Keratinocyte (primary cell): ENCODE results near the gene OR10G8. TPM values are rescaled to one million over a fixed set of nuclear protein-coding genes. Genes with fewer than 3 reads are reported as not detected.

ENCODE experiments used
- DNase-seq: peaks from one replicate; pipeline ENCODE4 v3.0.0-alpha.2; 2011; ENCODE audit warnings: low read depth, missing footprints, low spot score
- FAIRE-seq: peaks from 2 replicates; lab custom pipeline; 2011; peaks lifted over from hg19 to GRCh38; lab: Jason Lieb, UNC
- H2AFZ ChIP-seq: 2 replicates; pipeline ENCODE4 v1.6.0; 2012; ENCODE audit warnings: low read length, control low read depth, inconsistent platforms; ENCODE audit not compliant: control insufficient read depth
- H3K27ac ChIP-seq: 2 replicates; pipeline ENCODE4 v1.5.1; 2011; ENCODE audit warnings: low read length; ENCODE audit not compliant: control insufficient read depth, insufficient read depth
- H3K27me3 ChIP-seq: 3 replicates; pipeline ENCODE4 v1.6.0; 2011; ENCODE audit warnings: low read length; ENCODE audit not compliant: control insufficient read depth, insufficient read depth; ENCODE audit errors: extremely low read depth
- H3K36me3 ChIP-seq, 2 experiments: 2 replicates in 1 of 2; 3 replicates in 1 of 2; pipeline ENCODE4 v1.5.1; 2011; ENCODE audit warnings: low read length in 2 of 2, mild to moderate bottlenecking in 1 of 2; ENCODE audit not compliant: control insufficient read depth in 2 of 2, insufficient read depth in 2 of 2; ENCODE audit errors: extremely low read depth in 1 of 2
- H3K4me1 ChIP-seq: 3 replicates; pipeline ENCODE4 v1.5.1; 2011; ENCODE audit warnings: low read length; ENCODE audit not compliant: control insufficient read depth, insufficient read depth; ENCODE audit errors: extremely low read depth
- H3K4me2 ChIP-seq: 3 replicates; pipeline ENCODE4 v1.6.0; 2011; ENCODE audit warnings: low read depth, low read length; ENCODE audit not compliant: control insufficient read depth, insufficient read depth; ENCODE audit errors: extremely low read depth
- H3K4me3 ChIP-seq, 3 experiments: fragments of 200-600 bp in 1 of 3; sonication (generic) in 1 of 3; 2 replicates in 2 of 3; 3 replicates in 1 of 3; pipeline ENCODE4 v1.5.1; 2011 to 2016; ENCODE audit warnings: low read length in 3 of 3, mild to moderate bottlenecking in 3 of 3, control low read depth in 2 of 3, inconsistent platforms in 1 of 3, low read depth in 1 of 3, mixed read lengths in 1 of 3, mixed run types in 1 of 3, moderate library complexity in 1 of 3; ENCODE audit not compliant: control insufficient read depth in 2 of 3, insufficient read depth in 2 of 3; ENCODE audit errors: extremely low read depth in 1 of 3
- H3K79me2 ChIP-seq: 2 replicates; pipeline ENCODE4 v1.6.0; 2012; ENCODE audit warnings: low read length; ENCODE audit not compliant: control insufficient read depth, insufficient read depth
- H3K9ac ChIP-seq: 3 replicates; pipeline ENCODE4 v1.6.0; 2011; ENCODE audit warnings: low read length; ENCODE audit not compliant: control insufficient read depth, insufficient read depth; ENCODE audit errors: extremely low read depth
- H3K9me1 ChIP-seq: 3 replicates; pipeline ENCODE4 v1.6.0; 2011; ENCODE audit warnings: low read length; ENCODE audit not compliant: control insufficient read depth, insufficient read depth; ENCODE audit errors: extremely low read depth
- H3K9me3 ChIP-seq: 2 replicates; pipeline ENCODE4 v1.5.1; 2012; ENCODE audit warnings: low read depth, low read length; ENCODE audit not compliant: control insufficient read depth
- H4K20me1 ChIP-seq: 3 replicates; pipeline ENCODE4 v1.6.0; 2011; ENCODE audit warnings: low read length; ENCODE audit not compliant: control insufficient read depth, insufficient read depth; ENCODE audit errors: extremely low read depth
- EZH2 ChIP-seq: IDR thresholded peaks from one replicate; pipeline ENCODE4 v1.6.1; 2012; ENCODE audit warnings: inconsistent platforms, mild to moderate bottlenecking, low read length, moderate library complexity
- dilution Hi-C: fragments of 300-500 bp; cut with MboI; formaldehyde crosslinking; loops from one replicate; pipeline ENCODE4 v1.7.0; 2020; ENCODE audit warnings: low sequenced_read_pairs; ENCODE audit not compliant: extremely low pct_ligation_motif_present
- polyA plus RNA-seq, 5 experiments: library from polyadenylated mRNA; depleted of rRNA in 3 of 5; stranded (reverse) in 3 of 5; stranded (forward) in 1 of 5; unstranded in 1 of 5; fragments of >200 nt; gene quantifications; 1 replicate in 1 of 5; 2 replicates in 3 of 5; 3 replicates in 1 of 5; pipeline versions ENCODE4 v1.2.1 to v1.2.3, GENCODE V29; 2011 to 2012; ENCODE audit warnings: missing spikeins in 2 of 5, low read depth in 1 of 5, low replicate concordance in 1 of 5
- TF ChIP-seq, protein P1 (sequence below), 3 experiments: IDR thresholded peaks in 1 of 3; conservative IDR thresholded peaks in 1 of 3; optimal IDR thresholded peaks in 1 of 3; 2 replicates in 2 of 3; 3 replicates in 1 of 3; pipeline versions ENCODE3 to v1.5.1; 2011; ENCODE audit warnings: low read length in 3 of 3, mild to moderate bottlenecking in 3 of 3, moderate library complexity in 2 of 3, control low read depth in 1 of 3, inconsistent platforms in 1 of 3; ENCODE audit not compliant: insufficient read depth in 2 of 3; ENCODE audit errors: extremely low read depth in 1 of 3

Gene OR10G8
- polyA plus RNA-seq, 1 donor (not counting 4 experiments of a cell fraction or from before 2014, with no cell fraction given): not detected

DNA sequence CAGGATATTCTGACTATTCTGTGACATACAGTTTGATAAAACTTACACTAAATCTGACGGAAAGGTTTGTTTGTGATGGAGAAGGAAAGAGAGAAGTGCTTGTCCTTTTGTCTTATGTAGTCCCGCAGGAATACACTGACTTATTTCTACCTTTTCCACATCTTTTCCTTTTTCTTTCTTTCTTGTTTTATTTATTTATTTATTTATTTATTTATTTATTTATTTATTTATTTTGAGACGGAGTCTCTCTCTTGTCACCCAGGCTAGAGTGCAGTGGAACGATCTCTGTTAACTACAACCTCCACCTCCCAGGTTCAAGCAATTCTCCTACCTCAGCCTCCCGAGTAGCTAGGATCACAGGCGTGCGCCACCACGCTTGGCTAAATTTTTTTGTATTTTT is 45.5 kb downstream of the OR10G8 start:
- FAIRE-seq: no peak
- no peaks in the 10 kb centered on the region for H3K79me2 ChIP-seq
- H3K27ac ChIP-seq: no peak overlapping the region
- H3K9ac ChIP-seq: no peak overlapping the region
- no peaks in the 10 kb centered on the region for H3K36me3 ChIP-seq
- DNase-seq: no peak
- no peak overlapping the region for H3K4me2 ChIP-seq
- TF ChIP-seq EZH2: no peak
- no peak overlapping the region for H3K4me3 ChIP-seq
- H3K27me3 ChIP-seq: no peaks in the 10 kb centered on the region
- H3K9me1 ChIP-seq: no peaks in the 10 kb centered on the region
- no peak overlapping the region for H2AFZ ChIP-seq
- no peaks in the 10 kb centered on the region for H4K20me1 ChIP-seq
- H3K9me3 ChIP-seq: no peaks in the 10 kb centered on the region
- dilution Hi-C loops: no loop called here
- H3K4me1 ChIP-seq: peaks cover 18% of the 10 kb centered on the region

DNA sequence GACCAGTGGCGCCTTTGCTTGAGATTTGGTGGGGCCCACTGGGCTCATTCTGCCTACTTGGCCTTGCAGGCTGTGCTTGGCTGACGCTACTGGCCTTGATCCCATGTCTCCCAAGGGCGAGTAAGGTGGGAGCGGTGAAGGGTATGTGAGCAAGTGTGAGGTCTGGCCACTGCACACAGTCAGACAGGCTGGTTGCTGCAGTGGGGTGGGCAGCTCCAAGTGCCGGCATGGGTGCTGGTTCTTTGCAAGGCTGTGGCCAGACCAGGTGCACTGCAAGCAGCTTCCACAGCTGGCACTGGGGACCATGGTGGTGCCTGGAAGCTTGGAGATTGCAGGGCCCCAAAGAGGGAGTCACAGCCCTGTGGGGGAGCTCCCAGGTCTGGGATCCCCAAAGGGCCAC is 48.0 kb downstream of the OR10G8 start:
- TF ChIP-seq, protein P1, sequence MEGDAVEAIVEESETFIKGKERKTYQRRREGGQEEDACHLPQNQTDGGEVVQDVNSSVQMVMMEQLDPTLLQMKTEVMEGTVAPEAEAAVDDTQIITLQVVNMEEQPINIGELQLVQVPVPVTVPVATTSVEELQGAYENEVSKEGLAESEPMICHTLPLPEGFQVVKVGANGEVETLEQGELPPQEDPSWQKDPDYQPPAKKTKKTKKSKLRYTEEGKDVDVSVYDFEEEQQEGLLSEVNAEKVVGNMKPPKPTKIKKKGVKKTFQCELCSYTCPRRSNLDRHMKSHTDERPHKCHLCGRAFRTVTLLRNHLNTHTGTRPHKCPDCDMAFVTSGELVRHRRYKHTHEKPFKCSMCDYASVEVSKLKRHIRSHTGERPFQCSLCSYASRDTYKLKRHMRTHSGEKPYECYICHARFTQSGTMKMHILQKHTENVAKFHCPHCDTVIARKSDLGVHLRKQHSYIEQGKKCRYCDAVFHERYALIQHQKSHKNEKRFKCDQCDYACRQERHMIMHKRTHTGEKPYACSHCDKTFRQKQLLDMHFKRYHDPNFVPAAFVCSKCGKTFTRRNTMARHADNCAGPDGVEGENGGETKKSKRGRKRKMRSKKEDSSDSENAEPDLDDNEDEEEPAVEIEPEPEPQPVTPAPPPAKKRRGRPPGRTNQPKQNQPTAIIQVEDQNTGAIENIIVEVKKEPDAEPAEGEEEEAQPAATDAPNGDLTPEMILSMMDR (optimal IDR thresholded peaks at IDR 0.05 in 1 of 3, IDR thresholded peaks at IDR 0.05 in 1 of 3, conservative IDR thresholded peaks at IDR 0.05 in 1 of 3; ENCODE audit: extremely low read depth in 1 of 3, insufficient read depth in 2 of 3, low read length in 3 of 3): no peak
- TF ChIP-seq EZH2: no peak
- dilution Hi-C loops: no loop called here
- FAIRE-seq: no peak

DNA sequence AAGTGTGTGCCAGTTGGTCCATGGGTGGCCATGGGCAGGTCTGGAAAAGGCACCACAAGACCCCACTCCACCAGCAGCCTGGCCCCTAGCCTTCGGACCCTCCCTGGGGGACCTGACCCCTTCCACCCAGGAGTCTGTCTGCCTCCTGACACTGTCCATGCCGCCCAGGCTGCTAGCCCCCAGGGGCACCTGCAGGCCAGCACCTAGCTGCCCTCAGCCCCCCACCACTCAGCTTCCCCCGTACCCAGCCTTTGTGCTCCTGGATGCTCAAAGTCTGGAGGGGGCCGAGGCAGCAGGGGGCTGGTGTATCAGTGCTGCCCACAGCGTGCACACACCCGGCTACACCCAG is 48.9 kb downstream of the OR10G8 start:
- no peaks in the 10 kb centered on the region for H3K9me3 ChIP-seq
- H4K20me1 ChIP-seq: no peaks in the 10 kb centered on the region
- dilution Hi-C loops: no loop called here
- H3K36me3 ChIP-seq: no peaks in the 10 kb centered on the region
- H3K4me1 ChIP-seq: peaks cover 25% of the 10 kb centered on the region
- H3K4me3 ChIP-seq: peak overlapping the region in 1 of 3 experiments; percentile 64
- no peaks in the 10 kb centered on the region for H3K27me3 ChIP-seq
- no peak for FAIRE-seq
- H3K79me2 ChIP-seq: no peaks in the 10 kb centered on the region
- no peak overlapping the region for H3K9ac ChIP-seq
- no peaks in the 10 kb centered on the region for H3K9me1 ChIP-seq
- H3K4me2 ChIP-seq: no peak overlapping the region
- no peak overlapping the region for H3K27ac ChIP-seq
- DNase-seq: no peak
- no peak for TF ChIP-seq EZH2
- TF ChIP-seq, protein P1 (optimal IDR thresholded peaks at IDR 0.05 in 1 of 3, IDR thresholded peaks at IDR 0.05 in 1 of 3, conservative IDR thresholded peaks at IDR 0.05 in 1 of 3; ENCODE audit: extremely low read depth in 1 of 3, insufficient read depth in 2 of 3, low read length in 3 of 3): no peak
- peak overlapping the region; percentile 96 for H2AFZ ChIP-seq

More for the DNA sequence above, 48.0 kb downstream of the OR10G8 start:
- no peak overlapping the region for H3K27ac ChIP-seq
- no peaks in the 10 kb centered on the region for H4K20me1 ChIP-seq
- H3K4me2 ChIP-seq: no peak overlapping the region
- H3K9me1 ChIP-seq: no peaks in the 10 kb centered on the region
- H2AFZ ChIP-seq: no peak overlapping the region
- no peaks in the 10 kb centered on the region for H3K79me2 ChIP-seq
- no peak for DNase-seq
- H3K4me1 ChIP-seq: peaks cover 20% of the 10 kb centered on the region
- no peaks in the 10 kb centered on the region for H3K27me3 ChIP-seq
- no peak overlapping the region for H3K4me3 ChIP-seq
- H3K9ac ChIP-seq: no peak overlapping the region
- no peaks in the 10 kb centered on the region for H3K9me3 ChIP-seq
- no peaks in the 10 kb centered on the region for H3K36me3 ChIP-seq
